GM11168 (cell line): ENCODE data around the gene CLPTM1L.
"Not testable (repeated sequence)": the region's sequence is repeated elsewhere in the genome, so short reads cannot be mapped to it uniquely, and the experiment has no call there.

ENCODE experiments used
- in situ Hi-C: fragments of 300-500 bp; cut with MboI; formaldehyde crosslinking; loops from one replicate; pipeline ENCODE4 v1.12.0; 2022; ENCODE audit warnings: low sequenced_read_pairs; ENCODE audit not compliant: unreplicated experiment

Gene CLPTM1L

DNA sequence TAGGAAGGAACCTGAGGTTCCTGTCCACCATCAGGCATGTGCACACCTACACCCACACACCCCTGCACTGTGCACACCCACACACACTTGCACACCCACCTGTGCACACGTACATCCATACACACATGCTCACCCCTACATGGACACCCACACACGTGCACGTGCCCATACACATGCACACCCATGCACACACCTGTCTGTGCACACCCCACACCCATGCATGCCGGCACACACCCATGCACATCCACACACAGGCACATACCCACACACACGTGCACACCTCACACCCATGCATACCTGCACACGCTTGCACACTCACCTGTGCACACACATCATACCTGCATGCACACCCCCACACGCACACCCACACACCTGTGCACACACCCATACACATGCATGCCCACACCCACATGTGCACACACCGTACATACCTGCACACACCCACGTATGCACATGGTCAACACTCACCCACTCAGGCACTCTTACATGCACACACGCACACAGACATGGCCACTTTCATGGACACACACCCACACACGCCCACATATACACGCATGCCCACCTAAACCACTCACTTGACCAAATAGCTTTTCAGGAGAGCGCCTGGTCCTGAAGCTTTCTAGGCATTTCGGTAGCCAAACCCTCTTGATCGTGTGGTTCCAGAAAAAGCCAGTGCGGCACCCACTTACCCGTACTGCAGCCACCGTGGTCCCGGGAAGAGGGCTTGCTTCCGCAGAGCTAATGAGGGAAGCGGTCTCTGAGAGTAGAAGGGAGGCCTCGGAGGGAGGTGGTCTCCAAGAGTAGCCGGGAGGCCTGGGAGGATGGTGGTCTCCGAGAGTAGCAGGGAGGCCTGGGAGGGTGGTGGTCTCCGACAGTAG, 36.7 kb upstream of the CLPTM1L start:
- in situ Hi-C loops: loop anchor here (25.0 kb wide), 1 partner anchor 256 kb away; no protein-coding TSS in a partner anchor

DNA sequence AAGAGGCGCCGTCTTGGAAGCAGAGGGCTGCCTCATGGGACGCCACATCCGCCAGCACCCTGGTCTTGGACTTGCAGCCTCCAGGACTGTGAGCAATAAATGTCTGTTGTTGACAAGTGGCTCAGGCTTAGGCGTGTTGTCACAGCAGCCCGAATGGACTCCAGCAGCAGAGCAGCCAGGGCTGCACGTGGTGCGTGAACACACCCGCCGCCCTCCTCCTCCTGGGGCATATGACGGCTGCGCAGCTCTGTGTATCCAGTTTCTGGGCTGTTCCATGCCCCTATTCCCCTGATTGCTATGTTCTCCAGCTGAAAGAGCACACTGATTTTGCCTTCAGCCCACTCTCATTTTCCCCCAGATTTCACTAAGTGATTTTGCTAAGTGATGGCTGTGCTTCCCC, 36.0 kb upstream of the CLPTM1L start:
- in situ Hi-C loops: loop anchor here (25.0 kb wide), 1 partner anchor 256 kb away; no protein-coding TSS in a partner anchor

DNA sequence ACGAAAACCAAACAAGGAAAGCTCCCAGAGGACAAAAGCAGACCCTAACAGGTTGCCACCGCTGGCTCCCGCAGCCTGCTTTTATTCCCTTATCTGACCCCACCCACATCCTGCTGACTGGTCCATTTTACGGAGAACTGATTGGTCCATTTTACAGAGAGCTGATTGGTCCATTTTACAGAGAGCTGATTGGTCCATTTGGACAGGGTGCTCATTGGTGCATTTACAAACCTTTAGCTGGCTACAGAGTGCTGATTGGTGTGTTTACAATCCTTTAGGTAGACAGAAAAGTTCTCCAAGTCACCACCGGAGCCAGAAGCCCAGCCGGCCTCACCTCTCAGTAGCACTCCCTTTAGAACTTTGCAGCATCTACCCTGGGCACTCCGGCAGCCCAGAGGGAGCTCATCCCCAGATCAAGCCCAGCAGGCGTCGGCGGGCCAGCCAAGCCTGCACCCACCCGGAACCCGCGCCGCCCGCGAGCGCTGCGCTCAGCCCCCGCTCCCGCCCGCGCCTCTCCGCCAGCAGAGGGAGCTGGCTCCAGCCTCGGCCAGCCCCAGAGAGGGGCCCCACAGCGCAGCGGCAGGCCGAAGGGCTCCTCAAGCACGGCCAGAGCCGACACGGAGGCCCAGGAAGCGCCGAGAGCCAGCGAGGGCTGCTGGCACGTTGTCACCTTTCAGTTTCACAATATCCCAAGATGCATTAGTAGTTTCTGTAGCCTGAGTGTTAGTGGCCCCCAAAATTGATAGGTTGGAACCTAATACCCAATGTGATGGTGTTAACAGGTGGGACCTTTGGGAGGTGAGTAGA, 35.3 kb upstream of the CLPTM1L start:
- in situ Hi-C loops: loop anchor here (25.0 kb wide), 1 partner anchor 257 kb away; no protein-coding TSS in a partner anchor

DNA sequence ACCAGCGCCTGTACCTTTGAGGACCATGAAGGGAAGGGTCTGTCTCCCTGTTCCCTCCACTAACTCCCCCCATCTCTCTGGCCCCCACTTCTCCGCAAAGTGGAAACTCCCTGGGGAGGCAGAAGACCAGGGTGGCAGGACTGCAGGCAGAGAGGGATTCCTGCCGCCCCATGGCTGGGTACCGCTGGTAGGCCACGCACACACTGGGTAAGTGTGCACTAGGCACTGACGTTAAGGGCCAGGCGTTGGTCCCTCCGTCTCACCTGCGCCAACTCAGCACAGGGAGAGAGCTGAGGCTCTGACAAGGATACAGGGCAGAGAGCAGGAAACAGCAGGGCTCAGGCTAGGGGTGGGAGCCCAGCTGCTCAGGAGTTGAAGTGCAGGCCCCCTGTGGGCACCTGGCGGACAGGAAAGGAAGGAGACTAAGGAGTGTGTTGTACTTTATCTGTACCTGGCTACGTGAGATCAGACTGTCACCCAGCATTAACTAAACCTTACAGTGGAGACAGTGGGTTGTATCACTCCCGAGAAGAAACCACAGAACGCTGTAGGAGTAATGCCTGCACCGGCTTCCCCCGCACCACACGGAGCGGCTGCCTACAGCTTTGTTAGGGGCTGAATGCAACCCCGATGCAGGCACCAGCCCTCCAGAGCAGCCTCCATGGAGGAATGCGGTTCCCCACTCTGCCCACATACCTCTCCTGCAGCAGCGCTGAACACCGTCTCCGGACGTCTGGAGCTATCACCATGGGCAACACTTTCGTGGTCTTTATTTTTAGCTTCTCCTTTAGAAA, 34.2 kb upstream of the CLPTM1L start:
- in situ Hi-C loops: loop anchor here (25.0 kb wide), 1 partner anchor 258 kb away; no protein-coding TSS in a partner anchor

DNA sequence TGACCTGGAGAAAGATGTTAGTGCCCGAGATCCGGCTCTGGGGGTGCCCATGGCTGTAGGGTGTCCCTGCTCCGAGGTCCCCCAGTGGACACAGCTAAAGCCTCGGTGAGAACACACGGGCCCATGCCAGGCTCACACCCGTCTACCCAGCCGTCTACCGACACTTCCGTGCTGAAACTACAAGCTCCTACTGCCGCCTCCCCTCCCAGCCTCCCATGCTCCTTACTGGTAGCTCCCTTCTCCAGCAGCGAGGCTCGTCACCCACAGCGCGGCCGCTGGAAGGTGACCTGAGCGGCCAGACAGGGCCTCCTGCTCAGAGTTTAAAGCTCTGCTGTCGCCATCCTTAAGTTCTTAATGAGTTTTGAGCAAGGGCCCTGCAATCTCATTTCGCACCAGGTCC, 33.2 kb upstream of the CLPTM1L start:
- in situ Hi-C loops: loop anchor here (25.0 kb wide), 1 partner anchor 259 kb away; no protein-coding TSS in a partner anchor

GRCh38 chr5:1376981-1377380, 32.1 kb upstream of the CLPTM1L start:
- in situ Hi-C loops: loop anchor here (25.0 kb wide), 1 partner anchor 260 kb away; no protein-coding TSS in a partner anchor

DNA sequence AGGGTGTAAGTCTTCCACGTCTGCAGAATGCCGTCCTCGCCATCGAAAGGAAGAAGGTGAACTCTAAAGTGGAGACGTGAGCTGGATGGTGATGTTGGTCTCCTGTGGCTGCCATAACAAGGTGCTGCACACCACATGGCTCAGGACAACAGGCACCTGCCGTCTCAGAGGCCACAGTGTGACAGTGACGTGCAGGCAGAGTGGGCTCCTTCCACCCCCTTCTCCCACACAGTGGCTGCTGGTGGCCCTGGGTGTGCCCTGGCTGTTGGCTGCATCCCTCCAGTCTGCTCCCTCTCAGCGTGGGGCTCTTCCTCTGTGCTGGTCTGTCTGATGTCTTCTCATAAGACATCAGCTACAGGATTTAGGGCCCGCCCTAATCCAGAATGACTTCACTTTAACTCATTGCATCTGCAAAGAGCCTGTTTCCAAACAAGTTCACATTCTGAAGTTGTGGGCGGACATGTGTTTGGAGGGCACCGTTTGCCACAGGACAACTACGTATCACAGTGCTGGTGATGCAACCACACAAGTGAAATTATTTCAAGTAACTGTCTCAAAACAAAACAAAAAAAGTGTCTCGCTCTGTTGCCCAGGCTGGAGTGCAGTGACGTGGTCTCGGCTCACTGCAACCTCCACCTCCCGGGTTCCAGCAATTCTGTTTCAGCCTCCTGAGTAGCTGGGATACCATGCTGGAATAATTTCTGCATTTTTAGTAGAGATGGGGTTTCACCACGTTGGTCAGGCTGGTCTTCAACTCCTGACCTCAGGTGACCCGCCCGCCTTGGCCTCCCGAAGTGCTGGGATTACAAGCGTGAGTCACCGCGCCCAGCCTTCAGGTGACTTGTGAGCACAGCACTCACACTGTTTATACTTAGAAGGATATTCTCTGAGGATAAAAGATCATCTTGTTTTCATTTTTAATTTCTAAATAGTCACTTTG, 31.2 kb upstream of the CLPTM1L start:
- in situ Hi-C loops: loop anchor here (25.0 kb wide), 1 partner anchor 261 kb away; no protein-coding TSS in a partner anchor

DNA sequence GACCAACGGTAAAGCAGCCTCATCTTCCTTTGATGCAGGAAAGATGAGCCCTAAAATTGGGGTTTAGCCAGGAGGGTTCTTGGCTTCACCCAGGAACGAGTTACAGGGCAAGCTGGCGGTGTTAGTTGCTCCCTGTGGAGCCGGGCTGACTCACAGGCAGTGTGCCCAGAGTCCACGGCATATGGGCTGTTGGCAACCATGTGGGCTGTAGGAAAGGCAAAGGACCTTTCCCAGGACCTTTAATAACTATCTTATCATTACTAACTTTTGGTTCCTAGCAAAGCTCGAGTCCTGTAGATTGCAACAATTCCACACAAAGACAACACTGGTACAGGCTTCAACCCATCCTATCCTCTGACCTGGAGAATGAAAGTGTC, 29.8 kb upstream of the CLPTM1L start:
- in situ Hi-C loops: loop anchor here (25.0 kb wide), 1 partner anchor 263 kb away; no protein-coding TSS in a partner anchor

DNA sequence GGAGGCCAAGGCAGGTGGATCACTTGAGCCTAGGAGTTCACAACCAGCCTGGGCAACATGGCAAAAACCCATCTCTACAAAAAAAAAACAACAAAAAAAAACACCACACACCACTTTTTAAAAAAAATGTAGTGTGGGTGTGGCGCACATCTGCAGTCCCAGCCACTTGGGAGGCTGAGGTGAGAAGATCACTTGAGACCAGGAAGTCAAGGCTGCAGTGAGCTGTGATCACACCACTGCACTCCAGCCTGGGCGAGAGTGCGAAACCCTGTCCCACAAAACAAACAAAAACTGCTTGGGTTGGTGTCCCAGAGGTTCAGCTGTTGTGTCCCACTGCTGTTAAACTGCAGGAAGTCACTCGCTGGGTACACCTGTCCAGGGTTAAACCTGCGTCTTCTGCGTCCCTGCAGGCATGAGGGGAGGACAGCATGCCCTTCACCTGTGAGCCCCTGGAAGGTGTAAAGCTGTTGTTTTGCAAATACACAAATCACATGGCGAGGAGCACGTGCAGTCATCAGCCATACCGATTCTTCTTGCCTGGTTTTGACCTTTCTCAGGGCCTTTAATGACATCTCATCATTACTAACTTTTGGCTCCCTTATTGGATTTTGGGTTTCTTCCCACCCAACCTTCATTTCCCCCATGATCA, 29.3 kb upstream of the CLPTM1L start:
- in situ Hi-C loops: no loop called here

DNA sequence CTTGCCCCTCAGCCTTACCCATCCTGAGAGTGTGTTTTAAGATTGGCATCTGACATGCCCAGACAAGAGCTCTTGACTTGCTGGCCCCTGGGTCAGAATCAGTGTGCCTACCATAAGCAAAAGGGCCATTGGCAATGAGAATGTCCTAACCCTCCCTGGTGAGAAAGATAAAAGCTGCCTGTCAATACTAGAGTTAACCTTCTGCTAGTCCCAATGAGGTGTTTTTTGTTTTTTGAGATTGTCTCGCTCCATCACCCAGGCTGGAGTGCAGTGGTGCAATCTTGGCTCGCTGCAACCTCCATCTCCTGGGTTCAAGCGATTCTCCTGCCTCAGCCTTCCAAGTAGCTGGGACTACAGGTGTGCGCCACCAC, 27.1 kb upstream of the CLPTM1L start:
- in situ Hi-C loops: not testable (repeated sequence)

GRCh38 chr5:1371218-1371971, 26.5 kb upstream of the CLPTM1L start:
- in situ Hi-C loops: no loop called here

- in situ Hi-C loops: no loop called here
These were observed 25.1 kb upstream of the CLPTM1L start for GRCh38 chr5:1370006-1370405.

- in situ Hi-C loops: no loop called here
These were observed 23.9 kb upstream of the CLPTM1L start for GRCh38 chr5:1368756-1369155.

DNA sequence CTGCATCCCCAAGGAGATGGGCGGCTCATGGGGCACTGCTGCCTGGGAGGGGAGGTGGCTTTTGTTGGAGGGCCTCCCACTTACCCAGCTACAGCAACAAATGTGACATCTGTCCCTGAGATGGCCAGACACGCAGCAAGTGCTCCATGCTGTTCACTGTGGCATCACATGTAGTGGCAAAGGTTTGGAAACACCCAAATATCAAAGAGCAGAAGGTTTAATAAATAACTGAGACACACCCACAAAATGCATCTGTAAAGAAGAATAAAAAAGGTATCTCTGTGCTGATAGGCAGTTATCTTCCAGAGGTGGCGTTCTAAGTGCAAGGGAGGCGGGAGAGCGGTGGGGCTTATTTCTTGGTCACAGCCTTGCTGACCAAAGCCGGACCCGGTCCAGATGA, 23.3 kb upstream of the CLPTM1L start:
- in situ Hi-C loops: no loop called here

DNA sequence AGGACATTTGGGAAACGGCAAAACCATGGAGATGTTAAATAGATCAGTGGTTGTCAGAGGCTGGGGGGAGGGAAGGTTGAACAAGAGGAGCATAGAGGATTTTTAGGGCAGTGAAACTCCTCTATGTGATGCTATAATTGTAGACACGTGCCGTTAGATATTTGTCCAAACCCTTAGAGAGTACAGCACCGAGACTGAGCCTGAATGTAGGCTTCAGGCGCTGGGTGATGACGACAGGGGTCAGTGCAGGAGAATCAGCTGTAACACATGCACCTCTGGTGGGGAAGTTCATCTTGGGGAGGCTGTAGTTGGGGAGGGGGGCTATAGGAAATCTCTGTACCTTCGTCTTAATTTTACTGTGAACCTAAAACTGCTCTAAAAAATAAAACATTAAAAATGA, 22.2 kb upstream of the CLPTM1L start:
- in situ Hi-C loops: no loop called here

DNA sequence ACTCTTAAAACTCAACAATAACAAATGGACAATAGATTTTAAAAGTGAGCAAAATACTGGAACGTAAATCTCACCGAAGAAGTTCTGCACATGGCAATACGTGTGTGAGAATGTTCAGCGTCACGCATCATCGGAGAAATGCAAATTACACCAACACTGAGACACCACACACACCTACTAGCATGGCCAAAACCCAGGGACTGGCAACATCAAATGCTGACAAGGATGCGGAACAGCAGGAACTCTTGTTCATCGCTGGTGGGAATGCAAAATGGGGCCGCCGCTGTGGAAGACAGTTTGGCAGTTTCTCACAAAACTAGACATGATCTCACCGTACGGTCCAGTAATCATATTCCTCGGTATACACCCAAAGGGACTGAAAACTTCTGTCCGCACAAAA, 21.6 kb upstream of the CLPTM1L start:
- in situ Hi-C loops: no loop called here

GRCh38 chr5:1364211-1364610, 19.3 kb upstream of the CLPTM1L start:
- in situ Hi-C loops: no loop called here

GRCh38 chr5:1363581-1363980, 18.7 kb upstream of the CLPTM1L start:
- in situ Hi-C loops: no loop called here
